Caco-2 (cell line): ENCODE measurements around the gene SFMBT1. TPM values are rescaled to one million over a fixed set of nuclear protein-coding genes. Genes with fewer than 3 reads are reported as not detected.

ENCODE experiments used
- BruUV-seq: library from RNA; stranded (reverse); fragments of 400-500 nt; replicated peaks from 2 replicates; lab custom pipeline; 2021; lab: Mats Ljungman, UMichigan
- CTCF ChIA-PET: fragments of 300-600 bp; sonication (Branson Sonifier 250); formaldehyde crosslinking; loops from one replicate; lab custom pipeline; 2022; ENCODE audit warnings: antibody characterized with exemption; lab: Charles Lee
- POLR2A ChIA-PET: fragments of 300-600 bp; sonication (Branson Sonifier 250); formaldehyde crosslinking; loops from one replicate; lab custom pipeline; 2022; ENCODE audit warnings: antibody characterized with exemption; lab: Charles Lee
- DNase-seq, 2 experiments: peaks; one replicate each; pipeline versions ENCODE4 v3.0.0 to v3.0.0-alpha.2; 2020 to 2022
- H3K27me3 ChIP-seq: replicated peaks from 2 replicates; pipeline ENCODE4 v1.6.0; 2011; ENCODE audit warnings: low read length; ENCODE audit not compliant: control insufficient read depth, insufficient read depth
- H3K36me3 ChIP-seq: 2 replicates; pipeline ENCODE4 v1.5.1; 2011; ENCODE audit warnings: low read length; ENCODE audit not compliant: control insufficient read depth, insufficient read depth
- H3K4me1 ChIP-seq: fragments of 250-450 bp; sonication (Bioruptor Pico); 2 replicates; pipeline ENCODE4 v1.5.1; 2020; ENCODE audit warnings: mild to moderate bottlenecking
- H3K4me3 ChIP-seq: 2 replicates; pipeline ENCODE4 v1.5.1; 2011; ENCODE audit warnings: low read depth, mild to moderate bottlenecking, control low read depth, low read length
- H3K9me3 ChIP-seq: fragments of 250-450 bp; sonication (Bioruptor Pico); 2 replicates; pipeline ENCODE4 v1.5.1; 2020; ENCODE audit warnings: mild to moderate bottlenecking, moderate library complexity
- H3K27ac Mint-ChIP-seq: one replicate; pipeline ENCODE4 v1.8.0; 2022; ENCODE audit warnings: mixed read lengths; ENCODE audit not compliant: unreplicated experiment
- H3K27me3 Mint-ChIP-seq: one replicate; pipeline ENCODE4 v1.8.0; 2022; ENCODE audit warnings: mixed read lengths; ENCODE audit not compliant: insufficient read depth, unreplicated experiment
- H3K36me3 Mint-ChIP-seq: one replicate; pipeline ENCODE4 v1.8.0; 2022; ENCODE audit warnings: mild to moderate bottlenecking, mixed read lengths; ENCODE audit not compliant: insufficient read depth, unreplicated experiment
- H3K4me1 Mint-ChIP-seq: one replicate; pipeline ENCODE4 v1.8.0; 2022; ENCODE audit warnings: low read depth, mixed read lengths; ENCODE audit not compliant: unreplicated experiment
- H3K4me3 Mint-ChIP-seq: one replicate; pipeline ENCODE4 v1.8.0; 2022; ENCODE audit warnings: mild to moderate bottlenecking, moderate library complexity, mixed read lengths; ENCODE audit not compliant: unreplicated experiment
- H3K9me3 Mint-ChIP-seq: one replicate; pipeline ENCODE4 v1.8.0; 2022; ENCODE audit warnings: mixed read lengths; ENCODE audit not compliant: unreplicated experiment
- intact Hi-C: fragments of 100-400 bp; cut with micrococcal nuclease; formaldehyde crosslinking; loops from one replicate; pipeline ENCODE4 v1.10.0; 2022; ENCODE audit not compliant: unreplicated experiment
- total RNA-seq: library from RNA; stranded (reverse); gene quantifications from 2 replicates; pipeline ENCODE4 v1.2.3, GENCODE V29; 2022
- TF ChIP-seq, protein P1 (sequence below), 2 experiments: fragments of 200-600 bp in 1 of 2; IDR thresholded peaks; 1 replicate in 1 of 2; 2 replicates in 1 of 2; pipeline versions ENCODE4 v1.5.1 to v1.8.0; 2011 to 2022; ENCODE audit warnings: antibody characterized with exemption in 1 of 2, control low read depth in 1 of 2, inconsistent platforms in 1 of 2, low read depth in 1 of 2, low read length in 1 of 2, mild to moderate bottlenecking in 1 of 2, moderate library complexity in 1 of 2; ENCODE audit not compliant: insufficient read depth in 1 of 2, severe bottlenecking in 1 of 2, unreplicated experiment in 1 of 2

Gene SFMBT1
- total RNA-seq, 1 experiment from 2014 or later = 45.3 TPM

DNA sequence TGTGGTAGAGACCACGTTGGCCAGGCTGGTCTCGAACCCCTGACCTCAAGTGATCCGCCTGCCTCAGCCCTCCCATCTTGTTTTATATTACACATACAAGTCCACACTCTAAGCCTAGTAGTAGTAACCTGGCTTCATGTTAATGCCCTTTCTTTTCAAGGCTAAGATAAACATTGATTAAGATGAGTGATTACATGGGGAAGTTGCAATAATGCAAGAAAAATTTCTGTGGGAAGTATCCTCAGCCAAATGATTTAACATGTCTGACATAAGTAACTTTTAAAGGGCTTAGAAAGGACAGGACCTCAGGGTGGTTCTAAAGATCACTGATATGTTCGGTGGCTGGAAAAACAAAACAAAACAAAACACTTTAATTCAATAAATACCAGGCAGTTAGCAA is 72.1 kb downstream of the SFMBT1 start:
- ChIA-PET CTCF (no interaction called here), POLR2A (no interaction called here)
- peaks cover 6% of the 10 kb centered on the region for H3K36me3 Mint-ChIP-seq
- DNase-seq = no peak
- H3K27me3 Mint-ChIP-seq = no peaks in the 10 kb centered on the region
- H3K36me3 ChIP-seq = no peaks in the 10 kb centered on the region
- H3K9me3 ChIP-seq = no peaks in the 10 kb centered on the region
- TF ChIP-seq, protein P1, sequence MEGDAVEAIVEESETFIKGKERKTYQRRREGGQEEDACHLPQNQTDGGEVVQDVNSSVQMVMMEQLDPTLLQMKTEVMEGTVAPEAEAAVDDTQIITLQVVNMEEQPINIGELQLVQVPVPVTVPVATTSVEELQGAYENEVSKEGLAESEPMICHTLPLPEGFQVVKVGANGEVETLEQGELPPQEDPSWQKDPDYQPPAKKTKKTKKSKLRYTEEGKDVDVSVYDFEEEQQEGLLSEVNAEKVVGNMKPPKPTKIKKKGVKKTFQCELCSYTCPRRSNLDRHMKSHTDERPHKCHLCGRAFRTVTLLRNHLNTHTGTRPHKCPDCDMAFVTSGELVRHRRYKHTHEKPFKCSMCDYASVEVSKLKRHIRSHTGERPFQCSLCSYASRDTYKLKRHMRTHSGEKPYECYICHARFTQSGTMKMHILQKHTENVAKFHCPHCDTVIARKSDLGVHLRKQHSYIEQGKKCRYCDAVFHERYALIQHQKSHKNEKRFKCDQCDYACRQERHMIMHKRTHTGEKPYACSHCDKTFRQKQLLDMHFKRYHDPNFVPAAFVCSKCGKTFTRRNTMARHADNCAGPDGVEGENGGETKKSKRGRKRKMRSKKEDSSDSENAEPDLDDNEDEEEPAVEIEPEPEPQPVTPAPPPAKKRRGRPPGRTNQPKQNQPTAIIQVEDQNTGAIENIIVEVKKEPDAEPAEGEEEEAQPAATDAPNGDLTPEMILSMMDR (IDR thresholded peaks at IDR 0.05; ENCODE audit: insufficient read depth in 1 of 2, low read depth in 1 of 2, low read length in 1 of 2, severe bottlenecking in 1 of 2, unreplicated experiment in 1 of 2) = no peak
- no peaks in the 10 kb centered on the region for H3K27me3 ChIP-seq
- no peaks in the 10 kb centered on the region for H3K9me3 Mint-ChIP-seq
- no TSS peak for BruUV-seq
- no peak overlapping the region for H3K4me3 Mint-ChIP-seq
- no peaks in the 10 kb centered on the region for H3K4me1 Mint-ChIP-seq
- intact Hi-C loops = no loop called here
- H3K27ac Mint-ChIP-seq = no peak overlapping the region
- no peak overlapping the region for H3K4me3 ChIP-seq
- peaks cover 12% of the 10 kb centered on the region; the same call in 1 of the 2 replicates for H3K4me1 ChIP-seq

DNA sequence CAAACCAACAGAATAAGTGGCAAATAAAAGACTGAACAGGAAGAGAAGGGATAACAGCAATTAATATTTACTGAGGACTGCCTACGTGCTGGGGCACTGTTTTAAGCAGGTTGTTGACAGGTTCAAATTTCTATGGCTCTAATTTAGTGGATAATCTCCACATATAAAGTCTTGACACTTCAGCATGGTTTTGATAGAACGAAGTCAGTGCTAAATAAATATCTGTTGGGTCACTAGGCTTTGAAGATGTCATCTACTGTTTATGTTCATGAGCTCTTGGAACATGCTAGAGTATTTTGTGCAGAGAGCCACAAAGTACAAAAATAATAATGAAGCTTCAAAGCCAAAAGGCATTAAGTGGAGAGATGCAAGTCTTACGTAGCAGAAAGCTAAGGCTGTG is 74.0 kb downstream of the SFMBT1 start:
- H3K27me3 Mint-ChIP-seq = no peaks in the 10 kb centered on the region
- Histone ChIP-seq H3K4me3 (no peak overlapping the region), H3K27me3 (no peaks in the 10 kb centered on the region), H3K4me1 (peaks cover 12% of the 10 kb centered on the region; the same call in 1 of the 2 replicates), H3K36me3 (no peaks in the 10 kb centered on the region; the same call in 1 of the 2 replicates), H3K9me3 (no peaks in the 10 kb centered on the region)
- H3K4me1 Mint-ChIP-seq = no peaks in the 10 kb centered on the region
- BruUV-seq = no TSS peak
- no peak overlapping the region for H3K4me3 Mint-ChIP-seq
- no peak overlapping the region for H3K27ac Mint-ChIP-seq
- H3K36me3 Mint-ChIP-seq = no peaks in the 10 kb centered on the region
- H3K9me3 Mint-ChIP-seq = no peaks in the 10 kb centered on the region
- POLR2A ChIA-PET = no interaction called here
- intact Hi-C loops = no loop called here
- TF ChIP-seq, protein P1 (IDR thresholded peaks at IDR 0.05; ENCODE audit: insufficient read depth in 1 of 2, low read depth in 1 of 2, low read length in 1 of 2, severe bottlenecking in 1 of 2, unreplicated experiment in 1 of 2) = no peak
- CTCF ChIA-PET = no interaction called here
- no peak for DNase-seq

DNA sequence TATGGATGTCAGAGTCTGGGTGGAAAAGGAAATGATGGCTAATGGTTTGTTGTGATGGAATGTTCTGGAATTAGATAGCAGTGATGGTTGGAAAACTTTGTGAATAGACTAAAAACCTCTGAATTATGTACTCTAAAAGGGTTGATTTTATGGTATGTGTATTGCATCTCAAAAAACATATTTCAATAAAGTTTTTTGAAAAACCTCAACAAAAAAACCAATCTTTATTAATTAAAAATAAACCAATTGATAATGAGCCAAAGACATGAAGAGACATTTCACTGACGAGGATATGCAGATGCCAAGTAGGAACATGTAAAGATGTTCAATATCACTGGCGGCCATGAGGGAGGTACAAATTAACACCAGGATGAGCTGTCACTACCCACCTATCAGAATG is 78.5 kb downstream of the SFMBT1 start:
- intact Hi-C loops = no loop called here
- Mint-ChIP-seq H3K27ac (no peak overlapping the region), H3K9me3 (no peaks in the 10 kb centered on the region), H3K4me1 (no peaks in the 10 kb centered on the region), H3K36me3 (peaks cover 16% of the 10 kb centered on the region), H3K27me3 (no peaks in the 10 kb centered on the region), H3K4me3 (no peak overlapping the region)
- CTCF ChIA-PET = no interaction called here
- TF ChIP-seq, protein P1 (IDR thresholded peaks at IDR 0.05; ENCODE audit: insufficient read depth in 1 of 2, low read depth in 1 of 2, low read length in 1 of 2, severe bottlenecking in 1 of 2, unreplicated experiment in 1 of 2) = no peak
- Histone ChIP-seq H3K4me1 (no peaks in the 10 kb centered on the region), H3K4me3 (no peak overlapping the region), H3K36me3 (no peaks in the 10 kb centered on the region; the same call in 1 of the 2 replicates), H3K9me3 (no peaks in the 10 kb centered on the region), H3K27me3 (no peaks in the 10 kb centered on the region)
- no TSS peak for BruUV-seq
- POLR2A ChIA-PET = no interaction called here
- no peak for DNase-seq
